CD1c-positive myeloid dendritic cell (primary cell): ENCODE results near the gene ACVRL1.

Source experiments
- DNase-seq: peaks from one replicate; pipeline ENCODE4 v3.0.0-alpha.2; 2016; ENCODE audit errors: extremely low spot score

The ACVRL1 gene

GRCh38 chr12:51942056-51942455 lies 34.8 kb downstream of the ACVRL1 start:
- DNase-seq: no peak

- no peak for DNase-seq
These were observed 35.2 kb downstream of the ACVRL1 start for GRCh38 chr12:51942501-51943000.

GRCh38 chr12:51943346-51943745 lies 36.0 kb downstream of the ACVRL1 start:
- no peak for DNase-seq

- no peak for DNase-seq
These were observed 37.4 kb downstream of the ACVRL1 start for GRCh38 chr12:51944608-51945233.

GRCh38 chr12:51947246-51947996 lies 40.1 kb downstream of the ACVRL1 start:
- no peak for DNase-seq

- no peak for DNase-seq
These were observed 40.8 kb downstream of the ACVRL1 start for GRCh38 chr12:51948066-51948465.

- DNase-seq: no peak
These were observed 42.2 kb downstream of the ACVRL1 start for GRCh38 chr12:51949342-51950030.

- DNase-seq: no peak
These were observed 43.4 kb downstream of the ACVRL1 start for GRCh38 chr12:51950682-51951198.

- DNase-seq: peak; percentile 96
These were observed 44.0 kb downstream of the ACVRL1 start, which contains the start of gene ACVR1B for GRCh38 chr12:51951199-51951842. ACVR1B (plus strand) TSS chr12:51951699; CDS start chr12:51951744, 45 bp downstream.

GRCh38 chr12:51951843-51952722 lies 44.8 kb downstream of the ACVRL1 start:
- peak; percentile 48 for DNase-seq

- DNase-seq: no peak
These were observed 45.8 kb downstream of the ACVRL1 start for GRCh38 chr12:51953089-51953488.

GRCh38 chr12:51953864-51954263 lies 46.6 kb downstream of the ACVRL1 start:
- peak; percentile 49 for DNase-seq

GRCh38 chr12:51954561-51955361 lies 47.5 kb downstream of the ACVRL1 start:
- DNase-seq: peak; percentile 36

GRCh38 chr12:51955702-51956101 lies 48.4 kb downstream of the ACVRL1 start:
- no peak for DNase-seq

- no peak for DNase-seq
These were observed 51.2 kb downstream of the ACVRL1 start for GRCh38 chr12:51958542-51958941.

- DNase-seq: no peak
These were observed 51.9 kb downstream of the ACVRL1 start for GRCh38 chr12:51959211-51959610.

GRCh38 chr12:51959921-51960320 lies 52.6 kb downstream of the ACVRL1 start:
- DNase-seq: no peak

- no peak for DNase-seq
These were observed 53.2 kb downstream of the ACVRL1 start for GRCh38 chr12:51960488-51960887.

- DNase-seq: no peak
These were observed 53.6 kb downstream of the ACVRL1 start for GRCh38 chr12:51960890-51961289.

GRCh38 chr12:51961834-51962233 lies 54.5 kb downstream of the ACVRL1 start:
- DNase-seq: no peak
